K562 (cell line): ENCODE data around the gene LIN28B. TPM values are rescaled to one million over a fixed set of nuclear protein-coding genes. Genes with fewer than 3 reads are reported as not detected.

Experiments
- CBFA2T3 ChIP-seq: fragments of 450-650 bp; IDR thresholded peaks from 2 replicates; pipeline ENCODE4 v1.6.1; 2017
- CHAMP1 ChIP-seq: fragments of 450-650 bp; IDR thresholded peaks from 2 replicates; pipeline ENCODE4 v1.6.1; 2016; ENCODE audit warnings: mild to moderate bottlenecking
- CHD2 ChIP-seq: IDR thresholded peaks from 2 replicates; pipeline ENCODE4 v1.6.1; 2011; ENCODE audit warnings: low read depth, low read length
- ESRRB ChIP-seq: fragments of 250-450 bp; sonication (Bioruptor Pico); IDR thresholded peaks from 2 replicates; pipeline ENCODE4 v1.5.0; 2020; ENCODE audit warnings: mild to moderate bottlenecking, moderate library complexity, borderline replicate concordance
- FIP1L1 ChIP-seq: fragments of 200-400 bp; formaldehyde crosslinking; IDR thresholded peaks from 2 replicates; pipeline ENCODE4 v1.6.1; 2018; ENCODE audit warnings: mild to moderate bottlenecking, low read depth, low read length; ENCODE audit not compliant: poor library complexity, severe bottlenecking
- FOXJ3 ChIP-seq: sonication (generic); formaldehyde crosslinking; IDR thresholded peaks from 2 replicates; pipeline ENCODE4 v1.4.0; 2020; ENCODE audit warnings: mild to moderate bottlenecking, missing genetic modification reagents
- HDGF ChIP-seq: fragments of 450-650 bp; IDR thresholded peaks from 2 replicates; pipeline ENCODE4 v1.6.1; 2016
- MTF1 ChIP-seq: fragments of 250-450 bp; sonication (Bioruptor Pico); IDR thresholded peaks from 2 replicates; pipeline ENCODE4 v1.9.0; 2021; ENCODE audit warnings: moderate library complexity, mild to moderate bottlenecking, inconsistent platforms, borderline replicate concordance
- NR3C1 ChIP-seq: sonication (generic); formaldehyde crosslinking; IDR thresholded peaks from 2 replicates; pipeline ENCODE4 v1.8.1; 2022; ENCODE audit warnings: missing genetic modification reagents
- PREB ChIP-seq: sonication (generic); formaldehyde crosslinking; IDR thresholded peaks from 2 replicates; pipeline ENCODE4 v1.8.1; 2023; ENCODE audit warnings: mild to moderate bottlenecking, missing genetic modification reagents
- RNF2 ChIP-seq: sonication (generic); IDR thresholded peaks from 2 replicates; pipeline ENCODE4 v1.6.1; 2016
- RREB1 ChIP-seq: fragments of 250-450 bp; sonication (Bioruptor Pico); IDR thresholded peaks from 2 replicates; pipeline ENCODE4 v1.4.0; 2020
- SIRT6 ChIP-seq: IDR thresholded peaks from one replicate; pipeline ENCODE4 v1.6.1; 2012; ENCODE audit warnings: low read depth, mild to moderate bottlenecking, control low read depth, inconsistent platforms, low read length, moderate library complexity
- SRF ChIP-seq, 2 experiments: fragments of 250-450, 450-650 bp in 1 of 2; sonication (Bioruptor Pico) in 1 of 2; sonication (generic) in 1 of 2; formaldehyde crosslinking; IDR thresholded peaks; 2 replicates each; pipeline versions ENCODE4 v1.5.0 to v1.5.1; 2020 to 2022; ENCODE audit warnings: mild to moderate bottlenecking in 1 of 2, missing genetic modification reagents in 1 of 2
- SRSF3 ChIP-seq: fragments of 200-400 bp; formaldehyde crosslinking; IDR thresholded peaks from 2 replicates; pipeline ENCODE4 v1.6.1; 2016; ENCODE audit warnings: mild to moderate bottlenecking, low read length, moderate library complexity; ENCODE audit not compliant: insufficient read depth
- ZBTB7A ChIP-seq: IDR thresholded peaks from 2 replicates; pipeline ENCODE4 v1.6.1; 2011; ENCODE audit warnings: low read depth, mild to moderate bottlenecking, low read length, moderate library complexity, borderline replicate concordance; ENCODE audit not compliant: control insufficient read depth
- ZNF134 ChIP-seq: fragments of 250-450 bp; sonication (Bioruptor Pico); conservative IDR thresholded peaks from 2 replicates; pipeline ENCODE4 v1.4.0; 2020
- ZNF398 ChIP-seq: fragments of 250-450 bp; sonication (Bioruptor Pico); IDR thresholded peaks from 2 replicates; pipeline ENCODE4 v1.8.0; 2021; ENCODE audit warnings: moderate library complexity, mild to moderate bottlenecking, inconsistent platforms
- ZNF75A ChIP-seq: fragments of 450-650 bp; formaldehyde crosslinking; IDR thresholded peaks from 2 replicates; pipeline ENCODE4 v1.4.0; 2020; ENCODE audit warnings: mild to moderate bottlenecking
- polyA plus RNA-seq, 8 experiments: library from polyadenylated mRNA; depleted of rRNA in 4 of 8; stranded (reverse) in 5 of 8; unstranded in 3 of 8; fragments of >200 nt; fragmentation: Nextera tagmentation in 2 of 8; fragmentation: Illumina TruSeq in 1 of 8; extraction: Ambion mirVana in 2 of 8; extraction: Trizol in 1 of 8; gene quantifications; 2 replicates each; pipeline versions ENCODE4 v1.2.1 to v1.2.3, GENCODE V29; 2011 to 2014; ENCODE audit warnings: inconsistent platforms in 1 of 8, missing spikeins in 1 of 8
- total RNA-seq, 7 experiments: library from RNA; depleted of rRNA in 6 of 7; stranded (reverse); fragments of >200 nt in 6 of 7; fragmentation: Illumina TruSeq in 2 of 7; extraction: Trizol in 2 of 7; gene quantifications; 2 replicates each; pipeline versions ENCODE4 v1.2.1 to v1.2.3, GENCODE V29; 2011 to 2021; ENCODE audit warnings: low replicate concordance in 1 of 7

The LIN28B gene
- total and polyA plus RNA-seq, 9 of the 15 experiments (the other 6 are each of a cell fraction or from before 2014, with no cell fraction given) = 20.9 to 77.3 (median 42.1) TPM

- TF ChIP-seq CHAMP1 (0 out of 2 replicates have a peak, but pooled peaks have one; percentile 36), SIRT6 (no peak), CHD2 (no peak), HDGF (no peak), FIP1L1 (no peak), NR3C1 (CRISPR knock-in tag) (no peak), RNF2 (no peak), ESRRB (CRISPR knock-in tag) (no peak), MTF1 (CRISPR knock-in tag) (no peak), RREB1 (no peak), PREB (CRISPR knock-in tag) (no peak), CBFA2T3 (peak; percentile 86), ZBTB7A (no peak), ZNF75A (CRISPR knock-in tag) (no peak), SRSF3 (no peak), SRF (CRISPR knock-in tag; IDR thresholded peaks at IDR 0.05) (no peak), ZNF134 (CRISPR knock-in tag) (no peak), ZNF398 (CRISPR knock-in tag) (no peak), FOXJ3 (CRISPR knock-in tag) (no peak)
These were observed 78.4 kb downstream of the LIN28B start (continued) for GRCh38 chr6:105035299-105035698.
